Nephron (organoid): ENCODE measurements around the gene IFNA14.

ENCODE experiments used
- H3K27ac Mint-ChIP-seq, 3 experiments: 2 replicates each; pipeline ENCODE4 v1.8.0; 2020; ENCODE audit warnings: mixed read lengths in 3 of 3, mild to moderate bottlenecking in 2 of 3, moderate library complexity in 1 of 3
- H3K27me3 Mint-ChIP-seq: 2 replicates; pipeline ENCODE4 v1.8.0; 2021; ENCODE audit warnings: low read depth, mild to moderate bottlenecking, moderate library complexity, mixed read lengths
- H3K36me3 Mint-ChIP-seq: 2 replicates; pipeline ENCODE4 v1.8.0; 2020; ENCODE audit warnings: low read depth, mixed read lengths
- H3K4me1 Mint-ChIP-seq: 2 replicates; pipeline ENCODE4 v1.8.0; 2020; ENCODE audit warnings: mixed read lengths
- H3K4me3 Mint-ChIP-seq, 3 experiments: 2 replicates each; pipeline ENCODE4 v1.8.0; 2020; ENCODE audit warnings: mild to moderate bottlenecking in 3 of 3, mixed read lengths in 3 of 3, moderate library complexity in 2 of 3
- H3K9me3 Mint-ChIP-seq: 2 replicates; pipeline ENCODE4 v1.8.0; 2020; ENCODE audit warnings: mixed read lengths
- CTCF ChIP-seq, 3 experiments: fragments of 200-600 bp; sonication (generic); IDR thresholded peaks; one replicate each; pipeline ENCODE4 v1.5.0; 2021; ENCODE audit warnings: antibody characterized with exemption in 3 of 3; ENCODE audit not compliant: unreplicated experiment in 3 of 3

The IFNA14 gene

GRCh38 chr9:21239911-21240310, at the start of gene IFNA14:
Gene IFNA14, minus strand, starts transcription at chr9:21240005. Its CDS starts 70 bp downstream, at chr9:21239935.
- H3K27ac Mint-ChIP-seq = no peak within 1 kb of the TSS
- peaks cover 5% of the 10 kb centered on the region for H3K27me3 Mint-ChIP-seq
- TF ChIP-seq CTCF (IDR thresholded peaks at IDR 0.05; ENCODE audit: unreplicated experiment in 3 of 3) = no peak
- no peaks in the 10 kb centered on the region for H3K36me3 Mint-ChIP-seq
- no peaks in the 10 kb centered on the region for H3K4me1 Mint-ChIP-seq
- no peaks in the 10 kb centered on the region for H3K9me3 Mint-ChIP-seq
- H3K4me3 Mint-ChIP-seq = no peak within 1 kb of the TSS

- H3K4me1 Mint-ChIP-seq = no peaks in the 10 kb centered on the region
- no peak for TF ChIP-seq CTCF (IDR thresholded peaks at IDR 0.05; ENCODE audit: unreplicated experiment in 3 of 3)
- H3K9me3 Mint-ChIP-seq = no peaks in the 10 kb centered on the region
- H3K27ac Mint-ChIP-seq = no peak overlapping the region
- H3K36me3 Mint-ChIP-seq = no peaks in the 10 kb centered on the region
- H3K27me3 Mint-ChIP-seq = peaks cover 10% of the 10 kb centered on the region
- H3K4me3 Mint-ChIP-seq = no peak overlapping the region
Observed at GRCh38 chr9:21287280-21287679, 47.5 kb upstream of the IFNA14 start.

- no peak for TF ChIP-seq CTCF (IDR thresholded peaks at IDR 0.05; ENCODE audit: unreplicated experiment in 3 of 3)
- Mint-ChIP-seq H3K27ac (no peak overlapping the region), H3K4me3 (no peak overlapping the region), H3K36me3 (no peaks in the 10 kb centered on the region), H3K27me3 (peaks cover 5% of the 10 kb centered on the region), H3K9me3 (no peaks in the 10 kb centered on the region), H3K4me1 (no peaks in the 10 kb centered on the region)
Observed at GRCh38 chr9:21286659-21287058, 46.9 kb upstream of the IFNA14 start.

GRCh38 chr9:21286099-21286498, 46.3 kb upstream of the IFNA14 start:
- no peak for TF ChIP-seq CTCF (IDR thresholded peaks at IDR 0.05; ENCODE audit: unreplicated experiment in 3 of 3)
- Mint-ChIP-seq H3K27me3 (peaks cover 5% of the 10 kb centered on the region), H3K9me3 (no peaks in the 10 kb centered on the region), H3K27ac (no peak overlapping the region), H3K36me3 (no peaks in the 10 kb centered on the region), H3K4me3 (no peak overlapping the region), H3K4me1 (no peaks in the 10 kb centered on the region)

GRCh38 chr9:21281275-21281674, 41.5 kb upstream of the IFNA14 start:
- no peaks in the 10 kb centered on the region for H3K9me3 Mint-ChIP-seq

More at GRCh38 chr9:21281275-21281674, 41.5 kb upstream of the IFNA14 start:
- Mint-ChIP-seq H3K4me3 (no peak overlapping the region), H3K27ac (no peak overlapping the region), H3K36me3 (no peaks in the 10 kb centered on the region), H3K4me1 (no peaks in the 10 kb centered on the region), H3K27me3 (peaks cover 3% of the 10 kb centered on the region)
- TF ChIP-seq CTCF (IDR thresholded peaks at IDR 0.05; ENCODE audit: unreplicated experiment in 3 of 3) = no peak
